HEK293 (cell line): ENCODE measurements around the gene TSPAN11.

ENCODE experiments used
- CTCF ChIA-PET: fragments of 350-600 bp; formaldehyde crosslinking; extraction: SDS; loops from one replicate; lab custom pipeline; 2021; ENCODE audit warnings: antibody characterized with exemption; lab: Yijun Ruan, JAX
- POLR2A ChIA-PET: fragments of 300-600 bp; formaldehyde crosslinking; extraction: SDS; loops from one replicate; lab custom pipeline; 2020; ENCODE audit warnings: antibody characterized with exemption, inconsistent platforms; lab: Yijun Ruan, JAX
- H3K27ac ChIP-seq: fragments of 200-500 bp; sonication (Bioruptor generic); 2 replicates; pipeline ENCODE4 v1.5.1; 2014; ENCODE audit warnings: low read depth, low read length, control low read depth, inconsistent platforms; ENCODE audit errors: extremely low read depth
- H3K36me3 ChIP-seq, 2 experiments: fragments of 200-500 bp in 1 of 2; sonication (Bioruptor generic) in 1 of 2; 1 replicate in 1 of 2; 2 replicates in 1 of 2; pipeline ENCODE4 v1.5.1; 2014 to 2017; ENCODE audit warnings: inconsistent platforms in 2 of 2, low read length in 2 of 2; ENCODE audit not compliant: control insufficient read depth in 2 of 2, insufficient read depth in 1 of 2
- H3K4me1 ChIP-seq: fragments of 200-500 bp; sonication (Bioruptor generic); 2 replicates; pipeline ENCODE4 v1.5.1; 2014; ENCODE audit warnings: mild to moderate bottlenecking, low read length, inconsistent platforms; ENCODE audit not compliant: control insufficient read depth, insufficient read depth
- H3K4me3 ChIP-seq: 2 replicates; pipeline ENCODE4 v1.5.1; 2011; ENCODE audit warnings: low read depth, mild to moderate bottlenecking, control low read depth, low read length, moderate library complexity
- H3K9me3 ChIP-seq: fragments of 200-500 bp; sonication (Bioruptor generic); 2 replicates; pipeline ENCODE4 v1.5.1; 2014; ENCODE audit warnings: low read depth, low read length, inconsistent platforms; ENCODE audit not compliant: control insufficient read depth, insufficient read depth
- HOXA7 ChIP-seq: sonication (generic); formaldehyde crosslinking; IDR thresholded peaks from 2 replicates; pipeline ENCODE4 v1.8.1; 2022; ENCODE audit warnings: missing genetic modification reagents, borderline replicate concordance
- INSM2 ChIP-seq: fragments of 450-650 bp; formaldehyde crosslinking; IDR thresholded peaks from 2 replicates; pipeline ENCODE4 v1.5.1; 2016; ENCODE audit warnings: missing biosample characterization, missing genetic modification characterization
- KLF8 ChIP-seq: fragments of 450-650 bp; formaldehyde crosslinking; IDR thresholded peaks from 2 replicates; pipeline ENCODE4 v1.5.1; 2016; ENCODE audit warnings: missing biosample characterization, missing genetic modification characterization
- KLF9 ChIP-seq: fragments of 450-650 bp; formaldehyde crosslinking; IDR thresholded peaks from 2 replicates; pipeline ENCODE4 v1.5.1; 2016; ENCODE audit warnings: missing biosample characterization, missing genetic modification characterization, low read depth
- OSR2 ChIP-seq: fragments of 450-650 bp; formaldehyde crosslinking; IDR thresholded peaks from 2 replicates; pipeline ENCODE4 v1.5.1; 2016; ENCODE audit warnings: missing biosample characterization, missing genetic modification characterization
- PATZ1 ChIP-seq: fragments of 450-650 bp; formaldehyde crosslinking; IDR thresholded peaks from 2 replicates; pipeline ENCODE4 v1.5.1; 2016; ENCODE audit warnings: missing biosample characterization, missing genetic modification characterization
- RBAK ChIP-seq: fragments of 450-650 bp; formaldehyde crosslinking; IDR thresholded peaks from 2 replicates; pipeline ENCODE4 v1.5.1; 2016; ENCODE audit warnings: missing biosample characterization, missing genetic modification characterization
- SETDB1 ChIP-seq: IDR thresholded peaks from one replicate; pipeline ENCODE4 v1.6.1; 2017; ENCODE audit warnings: mild to moderate bottlenecking, low read length, moderate library complexity, mixed read lengths; ENCODE audit not compliant: insufficient read length
- ZBTB17 ChIP-seq: fragments of 450-650 bp; formaldehyde crosslinking; IDR thresholded peaks from 2 replicates; pipeline ENCODE4 v1.5.1; 2016; ENCODE audit warnings: missing biosample characterization, missing genetic modification characterization
- ZBTB8A ChIP-seq: fragments of 450-650 bp; formaldehyde crosslinking; IDR thresholded peaks from 2 replicates; pipeline ENCODE4 v1.5.1; 2016; ENCODE audit warnings: missing biosample characterization, missing genetic modification characterization
- ZIC2 ChIP-seq: fragments of 450-650 bp; formaldehyde crosslinking; IDR thresholded peaks from 2 replicates; pipeline ENCODE4 v1.5.1; 2016; ENCODE audit warnings: missing biosample characterization, missing genetic modification characterization
- ZNF132 ChIP-seq: fragments of 450-650 bp; formaldehyde crosslinking; IDR thresholded peaks from 2 replicates; pipeline ENCODE4 v1.5.1; 2017; ENCODE audit warnings: missing biosample characterization, missing genetic modification characterization, borderline replicate concordance
- ZNF148 ChIP-seq: fragments of 450-650 bp; formaldehyde crosslinking; IDR thresholded peaks from 2 replicates; pipeline ENCODE4 v1.5.0; 2017; ENCODE audit warnings: missing biosample characterization, missing genetic modification characterization, borderline replicate concordance
- ZNF274 ChIP-seq, 2 experiments: fragments of 200-500 bp in 1 of 2; fragments of 450-650 bp in 1 of 2; sonication (Bioruptor generic) in 1 of 2; formaldehyde crosslinking in 1 of 2; IDR thresholded peaks; 2 replicates each; pipeline versions ENCODE4 v1.5.1 to v1.6.1; 2014 to 2016; ENCODE audit warnings: borderline replicate concordance in 1 of 2, inconsistent platforms in 1 of 2, low read length in 1 of 2, missing biosample characterization in 1 of 2, missing genetic modification characterization in 1 of 2
- ZNF366 ChIP-seq: fragments of 450-650 bp; formaldehyde crosslinking; conservative IDR thresholded peaks from 2 replicates; pipeline ENCODE4 v1.5.1; 2016; ENCODE audit warnings: missing biosample characterization, missing genetic modification characterization
- ZNF398 ChIP-seq: fragments of 450-650 bp; formaldehyde crosslinking; IDR thresholded peaks from 2 replicates; pipeline ENCODE4 v1.5.1; 2017; ENCODE audit warnings: missing biosample characterization, missing genetic modification characterization
- ZNF510 ChIP-seq: fragments of 450-650 bp; formaldehyde crosslinking; IDR thresholded peaks from 2 replicates; pipeline ENCODE4 v1.5.1; 2018; ENCODE audit warnings: mild to moderate bottlenecking, missing genetic modification characterization, missing biosample characterization; ENCODE audit not compliant: insufficient replicate concordance
- ZNF544 ChIP-seq: fragments of 450-650 bp; formaldehyde crosslinking; IDR thresholded peaks from 2 replicates; pipeline ENCODE4 v1.5.0; 2017; ENCODE audit warnings: missing biosample characterization, missing genetic modification characterization
- ZNF600 ChIP-seq: fragments of 450-650 bp; formaldehyde crosslinking; IDR thresholded peaks from 2 replicates; pipeline ENCODE4 v1.5.1; 2016; ENCODE audit warnings: missing biosample characterization, missing genetic modification characterization
- ZNF624 ChIP-seq: fragments of 450-650 bp; formaldehyde crosslinking; IDR thresholded peaks from 2 replicates; pipeline ENCODE4 v1.5.1; 2017; ENCODE audit warnings: missing biosample characterization, missing genetic modification characterization
- ZNF629 ChIP-seq: fragments of 450-650 bp; formaldehyde crosslinking; IDR thresholded peaks from 2 replicates; pipeline ENCODE4 v1.5.1; 2017; ENCODE audit warnings: missing biosample characterization, missing genetic modification characterization
- ZNF654 ChIP-seq: fragments of 450-650 bp; formaldehyde crosslinking; IDR thresholded peaks from 2 replicates; pipeline ENCODE4 v1.5.1; 2016; ENCODE audit warnings: low read depth, missing biosample characterization, missing genetic modification characterization
- ZNF692 ChIP-seq: fragments of 450-650 bp; formaldehyde crosslinking; IDR thresholded peaks from 2 replicates; pipeline ENCODE4 v1.5.1; 2016; ENCODE audit warnings: missing biosample characterization, missing genetic modification characterization
- ZSCAN18 ChIP-seq: fragments of 450-650 bp; formaldehyde crosslinking; IDR thresholded peaks from 2 replicates; pipeline ENCODE4 v1.5.1; 2016; ENCODE audit warnings: missing biosample characterization, missing genetic modification characterization

The TSPAN11 gene

GRCh38 chr12:31002361-31002725 lies 75.8 kb downstream of the TSPAN11 start:
- Histone ChIP-seq H3K9me3 (no peaks in the 10 kb centered on the region), H3K27ac (no peak overlapping the region), H3K4me1 (no peaks in the 10 kb centered on the region), H3K36me3 (no peaks in the 10 kb centered on the region), H3K4me3 (no peak overlapping the region)
- TF ChIP-seq OSR2 (no peak), ZNF148 (tag by site-specific recombination) (no peak), SETDB1 (no peak), INSM2 (no peak)
- ChIA-PET POLR2A (no interaction called here), CTCF (no interaction called here)

- H3K27ac ChIP-seq = no peak overlapping the region
- H3K4me3 ChIP-seq = no peak overlapping the region
- H3K4me1 ChIP-seq = no peaks in the 10 kb centered on the region
- H3K9me3 ChIP-seq = no peaks in the 10 kb centered on the region
- no peaks in the 10 kb centered on the region for H3K36me3 ChIP-seq
- ChIA-PET CTCF (no interaction called here), POLR2A (no interaction called here)
- TF ChIP-seq ZNF544 (tag by site-specific recombination) = no peak
- TF ChIP-seq ZNF692 = peak; percentile 69; the same call in 1 of the 2 replicates
- TF ChIP-seq ZNF624 = no peak
- TF ChIP-seq HOXA7 (CRISPR knock-in tag) = no peak
- TF ChIP-seq ZNF398 (tag by site-specific recombination) = 0 out of 2 replicates have a peak, but pooled peaks have one; percentile 17
- TF ChIP-seq PATZ1 (tag by site-specific recombination) = peak; percentile 44; the same call in 1 of the 2 replicates
- no peak for TF ChIP-seq ZBTB17
- no peak for TF ChIP-seq KLF9
- TF ChIP-seq ZNF629 (tag by site-specific recombination) = 0 out of 2 replicates have a peak, but pooled peaks have one; percentile 13
- no peak for TF ChIP-seq ZNF132 (tag by site-specific recombination)
- TF ChIP-seq ZNF600 (tag by site-specific recombination) = 0 out of 2 replicates have a peak, but pooled peaks have one; percentile 30
- no peak for TF ChIP-seq ZSCAN18 (tag by site-specific recombination)
- no peak for TF ChIP-seq ZNF654
- no peak for TF ChIP-seq ZIC2
- no peak for TF ChIP-seq RBAK (tag by site-specific recombination)
- no peak for TF ChIP-seq ZBTB8A (tag by site-specific recombination)
- TF ChIP-seq ZNF366 (tag by site-specific recombination) = peak; percentile 69
- no peak for TF ChIP-seq ZNF510 (tag by site-specific recombination)
- TF ChIP-seq ZNF274 (IDR thresholded peaks at IDR 0.05; ENCODE audit: low read length) = no peak
- TF ChIP-seq ZNF274 (tag by site-specific recombination; IDR thresholded peaks at IDR 0.05; ENCODE audit: borderline replicate concordance) = no peak
- TF ChIP-seq KLF8 (tag by site-specific recombination) = no peak
Measured at GRCh38 chr12:31002999-31003398, 76.5 kb downstream of the TSPAN11 start.
